Tibial nerve (tissue), 4 donors: Measurements from ENCODE around the gene CAMTA1.

Source experiments
- EP300 ChIP-seq, 2 donors: sonication (generic); formaldehyde crosslinking; IDR thresholded peaks; one replicate each; pipeline ENCODE4 v1.6.1; 2017; ENCODE audit warnings: antibody characterized with exemption in 2 of 2, mild to moderate bottlenecking in 1 of 2
- POLR2A ChIP-seq, 2 donors: fragments of 450-650 bp; IDR thresholded peaks; one replicate each; pipeline ENCODE4 v1.6.1; 2017; ENCODE audit warnings: antibody characterized with exemption in 2 of 2, mild to moderate bottlenecking in 2 of 2, moderate library complexity in 2 of 2
- TF ChIP-seq, protein P1 (sequence below), 5 experiments: fragments of 200-600 bp in 3 of 5; fragments of 450-650 bp in 2 of 5; sonication (generic) in 3 of 5; IDR thresholded peaks; one replicate each; pipeline ENCODE4 v1.5.1; 2016 to 2019; ENCODE audit warnings: antibody characterized with exemption in 5 of 5, mild to moderate bottlenecking in 3 of 5, moderate library complexity in 2 of 5

DNA sequence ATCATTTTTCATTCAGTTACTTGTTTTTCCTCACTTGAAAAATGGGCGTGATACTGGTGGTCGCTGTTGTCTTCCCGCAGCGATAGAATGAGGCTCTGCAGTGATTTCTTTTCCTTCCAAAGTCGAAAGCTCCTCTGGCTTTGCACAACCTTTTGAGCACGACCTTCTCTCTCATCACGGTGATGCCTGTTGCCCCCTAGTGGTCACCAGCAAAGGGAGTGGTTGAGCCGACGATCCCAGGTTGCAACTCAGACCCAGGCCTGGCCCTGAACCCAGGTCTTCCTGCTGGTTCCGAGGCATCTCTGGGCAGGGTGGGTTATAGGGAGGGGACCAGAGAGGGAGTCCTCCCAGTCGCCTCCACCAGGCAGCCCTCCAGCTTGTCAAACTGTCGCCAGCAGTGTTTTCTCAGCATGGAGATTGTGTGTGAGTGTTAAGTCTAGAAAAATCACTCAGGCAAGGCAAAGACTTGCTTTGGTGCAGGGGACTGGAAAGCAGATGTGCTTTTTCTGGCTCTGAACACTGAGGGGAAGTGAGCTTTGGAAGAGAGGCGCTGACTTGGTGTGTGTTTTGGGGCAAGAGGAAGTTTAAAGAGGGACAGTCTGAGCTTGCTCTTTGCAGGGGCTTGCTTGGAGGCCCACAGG lies 285.3 kb downstream of the CAMTA1 start:
- TF ChIP-seq, protein P1, sequence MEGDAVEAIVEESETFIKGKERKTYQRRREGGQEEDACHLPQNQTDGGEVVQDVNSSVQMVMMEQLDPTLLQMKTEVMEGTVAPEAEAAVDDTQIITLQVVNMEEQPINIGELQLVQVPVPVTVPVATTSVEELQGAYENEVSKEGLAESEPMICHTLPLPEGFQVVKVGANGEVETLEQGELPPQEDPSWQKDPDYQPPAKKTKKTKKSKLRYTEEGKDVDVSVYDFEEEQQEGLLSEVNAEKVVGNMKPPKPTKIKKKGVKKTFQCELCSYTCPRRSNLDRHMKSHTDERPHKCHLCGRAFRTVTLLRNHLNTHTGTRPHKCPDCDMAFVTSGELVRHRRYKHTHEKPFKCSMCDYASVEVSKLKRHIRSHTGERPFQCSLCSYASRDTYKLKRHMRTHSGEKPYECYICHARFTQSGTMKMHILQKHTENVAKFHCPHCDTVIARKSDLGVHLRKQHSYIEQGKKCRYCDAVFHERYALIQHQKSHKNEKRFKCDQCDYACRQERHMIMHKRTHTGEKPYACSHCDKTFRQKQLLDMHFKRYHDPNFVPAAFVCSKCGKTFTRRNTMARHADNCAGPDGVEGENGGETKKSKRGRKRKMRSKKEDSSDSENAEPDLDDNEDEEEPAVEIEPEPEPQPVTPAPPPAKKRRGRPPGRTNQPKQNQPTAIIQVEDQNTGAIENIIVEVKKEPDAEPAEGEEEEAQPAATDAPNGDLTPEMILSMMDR (IDR thresholded peaks at IDR 0.05): peak; percentile 73 to 89 (median 76)
- no peak for TF ChIP-seq POLR2A (IDR thresholded peaks at IDR 0.05)
- TF ChIP-seq EP300 (IDR thresholded peaks at IDR 0.05): no peak
